HG02571 (cell line): ENCODE measurements around the gene ABCA12.
"Not testable (repeated sequence)": the region's sequence is repeated elsewhere in the genome, so short reads cannot be mapped to it uniquely, and the experiment has no call there.

Experiments
- ATAC-seq: cut with Tn5 transposase; IDR thresholded peaks from one replicate; pipeline ENCODE4 v1.9.1; 2021; ENCODE audit warnings: mild to moderate bottlenecking, moderate library complexity; ENCODE audit not compliant: unreplicated experiment

ABCA12 gene

GRCh38 chr2:215138479-215138878 lies at the start of gene ABCA12:
TSS of gene ABCA12 (minus strand) at chr2:215138626. CDS start at chr2:215138208, 418 bp downstream.
- no peak for ATAC-seq

GRCh38 chr2:215188078-215188477 lies 49.7 kb upstream of the ABCA12 start:
- no peak for ATAC-seq

GRCh38 chr2:215186021-215186420 lies 47.6 kb upstream of the ABCA12 start:
- no peak for ATAC-seq

- no peak for ATAC-seq
These were observed 39.7 kb upstream of the ABCA12 start for GRCh38 chr2:215178121-215178520.

- ATAC-seq: no peak
These were observed 33.4 kb upstream of the ABCA12 start for GRCh38 chr2:215171796-215172195.

- peak; percentile 65 for ATAC-seq
These were observed 32.7 kb upstream of the ABCA12 start for GRCh38 chr2:215171151-215171550.

GRCh38 chr2:215166505-215166904 lies 28.1 kb upstream of the ABCA12 start:
- ATAC-seq: not testable (repeated sequence)

- ATAC-seq: not testable (repeated sequence)
These were observed 24.9 kb upstream of the ABCA12 start for GRCh38 chr2:215163319-215163718.

- ATAC-seq: no peak
These were observed 22.9 kb upstream of the ABCA12 start for GRCh38 chr2:215161301-215161829.

GRCh38 chr2:215160081-215160480 lies 21.7 kb upstream of the ABCA12 start:
- no peak for ATAC-seq

- ATAC-seq: no peak
These were observed 18.0 kb upstream of the ABCA12 start for GRCh38 chr2:215156453-215156852.

GRCh38 chr2:215149894-215150293 lies 11.5 kb upstream of the ABCA12 start:
- ATAC-seq: no peak

GRCh38 chr2:215149486-215149885 lies 11.1 kb upstream of the ABCA12 start:
- no peak for ATAC-seq

- no peak for ATAC-seq
These were observed 10.6 kb upstream of the ABCA12 start for GRCh38 chr2:215149060-215149459.

- no peak for ATAC-seq
These were observed 7.2 kb upstream of the ABCA12 start for GRCh38 chr2:215145611-215146010.

- no peak for ATAC-seq
These were observed 5.9 kb upstream of the ABCA12 start for GRCh38 chr2:215144106-215144875.

- ATAC-seq: no peak
These were observed 5.0 kb upstream of the ABCA12 start for GRCh38 chr2:215143458-215143857.

GRCh38 chr2:215141706-215142105 lies 3.3 kb upstream of the ABCA12 start:
- no peak for ATAC-seq

- ATAC-seq: no peak
These were observed 1.8 kb upstream of the ABCA12 start for GRCh38 chr2:215140166-215140707.

GRCh38 chr2:215137741-215138340 lies 585 bp downstream of the ABCA12 start:
- ATAC-seq: no peak

- no peak for ATAC-seq
These were observed 1.1 kb downstream of the ABCA12 start for GRCh38 chr2:215137329-215137686.
